RWPE1 (cell line): Measurements from ENCODE around the gene PTPRD.

Experiments
- CTCF ChIA-PET: fragments of 350-600 bp; sonication (Branson Sonifier 250); formaldehyde crosslinking; extraction: SDS; loops from one replicate; lab custom pipeline; 2021; lab: Yijun Ruan, JAX
- POLR2A ChIA-PET: fragments of 400-600 bp; formaldehyde crosslinking; extraction: SDS; loops from one replicate; lab custom pipeline; 2020; ENCODE audit warnings: antibody characterized with exemption; ENCODE audit not compliant: low non-redundant PET; lab: Yijun Ruan, JAX
- DNase-seq: peaks from one replicate; pipeline ENCODE4 v3.0.0; 2012; ENCODE audit warnings: low spot score
- H3K27ac ChIP-seq: fragments of 450-650 bp; 2 replicates; pipeline ENCODE4 v1.5.1; 2017
- TF ChIP-seq, protein P1 (sequence below): fragments of 450-650 bp; conservative IDR thresholded peaks from 2 replicates; pipeline ENCODE4 v1.5.1; 2017; ENCODE audit warnings: low read depth, mild to moderate bottlenecking

The PTPRD gene

GRCh38 chr9:8679371-8679822 lies 1933.4 kb downstream of the PTPRD start:
- ChIA-PET CTCF (no interaction called here), POLR2A (no interaction called here)
- H3K27ac ChIP-seq = no peak overlapping the region
- no peak for DNase-seq
- TF ChIP-seq, protein P1, sequence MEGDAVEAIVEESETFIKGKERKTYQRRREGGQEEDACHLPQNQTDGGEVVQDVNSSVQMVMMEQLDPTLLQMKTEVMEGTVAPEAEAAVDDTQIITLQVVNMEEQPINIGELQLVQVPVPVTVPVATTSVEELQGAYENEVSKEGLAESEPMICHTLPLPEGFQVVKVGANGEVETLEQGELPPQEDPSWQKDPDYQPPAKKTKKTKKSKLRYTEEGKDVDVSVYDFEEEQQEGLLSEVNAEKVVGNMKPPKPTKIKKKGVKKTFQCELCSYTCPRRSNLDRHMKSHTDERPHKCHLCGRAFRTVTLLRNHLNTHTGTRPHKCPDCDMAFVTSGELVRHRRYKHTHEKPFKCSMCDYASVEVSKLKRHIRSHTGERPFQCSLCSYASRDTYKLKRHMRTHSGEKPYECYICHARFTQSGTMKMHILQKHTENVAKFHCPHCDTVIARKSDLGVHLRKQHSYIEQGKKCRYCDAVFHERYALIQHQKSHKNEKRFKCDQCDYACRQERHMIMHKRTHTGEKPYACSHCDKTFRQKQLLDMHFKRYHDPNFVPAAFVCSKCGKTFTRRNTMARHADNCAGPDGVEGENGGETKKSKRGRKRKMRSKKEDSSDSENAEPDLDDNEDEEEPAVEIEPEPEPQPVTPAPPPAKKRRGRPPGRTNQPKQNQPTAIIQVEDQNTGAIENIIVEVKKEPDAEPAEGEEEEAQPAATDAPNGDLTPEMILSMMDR = no peak

- H3K27ac ChIP-seq = no peak overlapping the region
- POLR2A ChIA-PET = no interaction called here
- DNase-seq = no peak
- TF ChIP-seq, protein P1 = no peak
- CTCF ChIA-PET = no interaction called here
Measured at GRCh38 chr9:8677741-8678140, 1935.1 kb downstream of the PTPRD start.

- H3K27ac ChIP-seq = no peak overlapping the region
- ChIA-PET POLR2A (no interaction called here), CTCF (no interaction called here)
- TF ChIP-seq, protein P1 = no peak
- DNase-seq = no peak
Measured at GRCh38 chr9:8674536-8674935, 1938.3 kb downstream of the PTPRD start.

DNA sequence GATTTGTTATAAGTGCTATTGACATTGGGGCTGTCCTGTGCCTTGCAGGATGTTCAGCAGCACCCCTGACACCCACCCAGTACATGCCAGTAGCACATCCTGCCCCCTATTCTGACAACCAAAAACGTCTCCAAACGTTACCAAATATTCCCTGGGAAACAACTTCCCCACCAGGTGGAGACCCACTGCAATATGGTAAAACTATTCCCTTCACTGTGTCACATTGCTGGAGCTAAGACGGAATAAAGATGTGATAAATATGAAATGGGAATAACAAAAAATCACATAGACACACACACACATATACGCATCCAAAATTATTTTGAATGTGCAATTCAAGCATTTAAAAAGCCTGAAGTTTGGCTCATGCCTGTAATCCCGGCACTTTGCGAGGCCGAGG lies 1939.0 kb downstream of the PTPRD start:
- no peak overlapping the region for H3K27ac ChIP-seq
- CTCF ChIA-PET = no interaction called here
- TF ChIP-seq, protein P1 = no peak
- POLR2A ChIA-PET = no interaction called here
- no peak for DNase-seq

DNA sequence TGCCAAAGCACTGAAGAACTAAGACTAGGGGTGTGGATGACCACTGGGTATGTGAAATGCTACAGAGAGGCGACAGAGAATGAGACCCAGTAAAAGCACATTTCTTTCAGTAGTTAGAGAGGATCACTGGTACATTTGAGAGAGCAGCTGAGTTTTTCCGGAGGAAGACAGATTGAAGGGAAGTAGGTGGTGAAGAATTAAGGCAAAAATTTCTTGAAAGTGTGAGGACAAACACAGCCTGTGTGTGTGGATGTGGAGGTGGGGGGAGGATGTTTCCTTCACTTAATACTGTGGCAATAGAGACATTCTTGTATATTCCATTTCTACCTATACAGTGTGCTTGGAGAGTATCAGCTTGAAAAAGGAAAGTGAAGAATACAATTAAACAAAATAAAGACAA lies 1942.1 kb downstream of the PTPRD start:
- POLR2A ChIA-PET = no interaction called here
- TF ChIP-seq, protein P1 = no peak
- CTCF ChIA-PET = no interaction called here
- no peak overlapping the region for H3K27ac ChIP-seq
- DNase-seq = no peak

- TF ChIP-seq, protein P1 = no peak
- no peak overlapping the region for H3K27ac ChIP-seq
- CTCF ChIA-PET = interaction anchor here (0.5 kb wide), 1 partner anchor 1251 kb away, joined by 4 read pairs; no protein-coding TSS in a partner anchor
- POLR2A ChIA-PET = no interaction called here
- no peak for DNase-seq
Measured at GRCh38 chr9:8668751-8669150, 1944.1 kb downstream of the PTPRD start.

DNA sequence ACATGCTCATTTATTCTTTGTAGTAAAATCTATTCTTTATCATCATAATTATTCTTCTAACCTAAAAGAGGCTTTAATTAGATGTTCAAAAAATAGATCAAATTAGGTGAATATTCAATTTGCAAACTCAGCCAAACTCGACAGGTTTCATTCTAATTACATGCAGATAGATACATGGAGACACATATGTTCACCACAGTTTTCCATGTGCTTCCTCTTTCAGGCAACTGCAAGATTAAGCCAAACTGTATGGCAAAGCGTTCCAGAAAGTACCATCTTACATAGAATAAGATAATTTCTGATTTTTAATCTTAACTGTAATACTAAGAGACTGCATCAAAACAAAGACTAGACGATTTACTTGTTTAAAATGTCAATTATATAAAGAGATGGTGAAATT lies 1944.6 kb downstream of the PTPRD start:
- ChIA-PET CTCF (interaction anchor here (0.5 kb wide), 1 partner anchor 1252 kb away, joined by 4 read pairs; no protein-coding TSS in a partner anchor), POLR2A (no interaction called here)
- TF ChIP-seq, protein P1 = no peak
- H3K27ac ChIP-seq = no peak overlapping the region
- no peak for DNase-seq
